ENCODE results near the gene ZRANB3. TPM values are rescaled to one million over a fixed set of nuclear protein-coding genes. Genes with fewer than 3 reads are reported as not detected.

ZRANB3 gene
- total RNA-seq, 1 donor = 9.3 TPM

GRCh38 chr2:135285391-135285790, 245.6 kb downstream of the ZRANB3 start:
- H3K4me3 ChIP-seq (ENCODE audit: low read depth, low read length) = no peak overlapping the region
- TF ChIP-seq CTCF (IDR thresholded peaks at IDR 0.05; ENCODE audit: insufficient read depth, low read length) = no peak
- DNase-seq (ENCODE audit: low read depth) = no peak

GRCh38 chr2:135281379-135281778, 249.6 kb downstream of the ZRANB3 start:
- TF ChIP-seq CTCF (IDR thresholded peaks at IDR 0.05; ENCODE audit: insufficient read depth, low read length) = no peak
- no peak for DNase-seq (ENCODE audit: low read depth)

GRCh38 chr2:135279209-135279608, 251.8 kb downstream of the ZRANB3 start:
- DNase-seq (ENCODE audit: low read depth) = no peak
- TF ChIP-seq CTCF (IDR thresholded peaks at IDR 0.05; ENCODE audit: insufficient read depth, low read length) = no peak
- H3K4me3 ChIP-seq (ENCODE audit: low read depth, low read length) = no peak overlapping the region

More at GRCh38 chr2:135281379-135281778, 249.6 kb downstream of the ZRANB3 start:
- no peak overlapping the region for H3K4me3 ChIP-seq (ENCODE audit: low read depth, low read length)

GRCh38 chr2:135276525-135276924, 254.5 kb downstream of the ZRANB3 start:
- no peak for TF ChIP-seq CTCF (IDR thresholded peaks at IDR 0.05; ENCODE audit: insufficient read depth, low read length)
- H3K4me3 ChIP-seq (ENCODE audit: low read depth, low read length) = no peak overlapping the region
- DNase-seq (ENCODE audit: low read depth) = no peak

- H3K4me3 ChIP-seq (ENCODE audit: low read depth, low read length) = no peak overlapping the region
- no peak for DNase-seq (ENCODE audit: low read depth)
- no peak for TF ChIP-seq CTCF (IDR thresholded peaks at IDR 0.05; ENCODE audit: insufficient read depth, low read length)
Observed at GRCh38 chr2:135271006-135271405, 260.0 kb downstream of the ZRANB3 start.

- no peak for DNase-seq (ENCODE audit: low read depth)
- no peak for TF ChIP-seq CTCF (IDR thresholded peaks at IDR 0.05; ENCODE audit: insufficient read depth, low read length)
- no peak overlapping the region for H3K4me3 ChIP-seq (ENCODE audit: low read depth, low read length)
Observed at GRCh38 chr2:135265960-135266490, 265.0 kb downstream of the ZRANB3 start.

GRCh38 chr2:135259123-135259522, 271.9 kb downstream of the ZRANB3 start:
- H3K4me3 ChIP-seq (ENCODE audit: low read depth, low read length) = no peak overlapping the region
- no peak for DNase-seq (ENCODE audit: low read depth)
- TF ChIP-seq CTCF (IDR thresholded peaks at IDR 0.05; ENCODE audit: insufficient read depth, low read length) = no peak
